ENCODE results near the gene PTPRG.
A peak's percentile ranks its signal among the peaks of the same experiment; 100 is the strongest.

PTPRG gene

DNA sequence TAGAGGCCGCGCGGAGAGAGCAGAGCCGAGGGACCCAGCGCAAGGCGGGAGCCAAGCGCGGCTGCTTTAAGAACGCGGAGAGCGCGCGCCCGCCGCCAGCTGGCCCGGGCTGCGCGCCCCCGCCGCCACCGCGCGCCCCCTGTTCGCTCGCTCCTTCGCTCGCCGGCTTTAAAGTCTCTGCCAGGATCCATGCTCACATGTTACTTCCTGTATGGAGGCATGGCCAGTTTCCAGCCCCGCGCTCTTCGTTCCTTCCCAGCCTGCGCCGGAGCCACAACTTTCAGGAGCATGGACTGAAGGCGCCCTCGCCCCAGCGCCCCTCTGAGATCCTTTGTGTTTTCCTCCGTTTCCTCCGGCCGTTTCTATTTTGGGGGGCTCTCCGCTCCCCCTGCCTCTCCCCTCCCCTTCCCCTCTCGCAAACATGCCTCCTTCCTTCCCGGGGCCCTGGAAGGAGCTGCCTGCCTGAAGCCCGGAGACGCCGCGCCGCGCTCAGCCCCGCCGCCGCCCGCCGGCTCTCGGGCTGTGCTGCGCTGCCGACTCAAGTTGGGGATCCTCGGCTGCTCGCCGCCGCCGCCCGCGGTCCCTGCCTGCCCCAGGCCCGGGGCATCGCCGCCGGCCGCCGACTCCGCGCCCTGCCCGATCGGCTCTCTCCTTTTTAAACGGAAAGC is at the start of gene PTPRG:
PTPRG (plus strand) TSS at position 198 of the 668 bp plus-strand sequence. CDS start 717 bp downstream, outside the sequence.
- peak within 1 kb of the TSS; percentile 89 for H3K4me3 ChIP-seq (ENCODE audit: control insufficient read depth, low read depth, low read length)
- peak; percentile 94 for DNase-seq (ENCODE audit: low read depth)
- TF ChIP-seq, protein P1, sequence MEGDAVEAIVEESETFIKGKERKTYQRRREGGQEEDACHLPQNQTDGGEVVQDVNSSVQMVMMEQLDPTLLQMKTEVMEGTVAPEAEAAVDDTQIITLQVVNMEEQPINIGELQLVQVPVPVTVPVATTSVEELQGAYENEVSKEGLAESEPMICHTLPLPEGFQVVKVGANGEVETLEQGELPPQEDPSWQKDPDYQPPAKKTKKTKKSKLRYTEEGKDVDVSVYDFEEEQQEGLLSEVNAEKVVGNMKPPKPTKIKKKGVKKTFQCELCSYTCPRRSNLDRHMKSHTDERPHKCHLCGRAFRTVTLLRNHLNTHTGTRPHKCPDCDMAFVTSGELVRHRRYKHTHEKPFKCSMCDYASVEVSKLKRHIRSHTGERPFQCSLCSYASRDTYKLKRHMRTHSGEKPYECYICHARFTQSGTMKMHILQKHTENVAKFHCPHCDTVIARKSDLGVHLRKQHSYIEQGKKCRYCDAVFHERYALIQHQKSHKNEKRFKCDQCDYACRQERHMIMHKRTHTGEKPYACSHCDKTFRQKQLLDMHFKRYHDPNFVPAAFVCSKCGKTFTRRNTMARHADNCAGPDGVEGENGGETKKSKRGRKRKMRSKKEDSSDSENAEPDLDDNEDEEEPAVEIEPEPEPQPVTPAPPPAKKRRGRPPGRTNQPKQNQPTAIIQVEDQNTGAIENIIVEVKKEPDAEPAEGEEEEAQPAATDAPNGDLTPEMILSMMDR (conservative IDR thresholded peaks at IDR 0.05; ENCODE audit: control insufficient read depth, insufficient read depth, low read depth, low read length), result no peak

DNA sequence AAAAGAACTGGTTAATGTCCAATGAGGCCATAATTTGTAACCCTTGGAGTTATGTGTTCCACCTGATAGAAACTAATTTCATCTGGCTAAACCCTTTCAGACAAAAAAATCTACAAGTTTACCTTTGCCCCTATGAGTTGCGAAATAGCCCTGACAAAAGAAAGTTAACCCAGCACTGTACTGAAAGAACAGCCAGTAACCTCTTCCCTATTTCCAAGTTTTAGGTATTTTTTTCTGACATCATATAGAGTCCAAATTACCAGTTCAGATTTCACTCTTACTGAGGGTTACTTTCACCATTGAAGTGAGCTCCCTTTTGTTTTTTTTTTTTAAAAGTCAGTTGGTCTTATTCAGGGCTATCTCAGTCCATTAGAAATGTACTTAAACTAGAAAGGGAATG is 42.8 kb upstream of the PTPRG start:
- TF ChIP-seq, protein P1 (conservative IDR thresholded peaks at IDR 0.05; ENCODE audit: control insufficient read depth, insufficient read depth, low read depth, low read length), result no peak
- no peak overlapping the region for H3K4me3 ChIP-seq (ENCODE audit: control insufficient read depth, low read depth, low read length)

DNA sequence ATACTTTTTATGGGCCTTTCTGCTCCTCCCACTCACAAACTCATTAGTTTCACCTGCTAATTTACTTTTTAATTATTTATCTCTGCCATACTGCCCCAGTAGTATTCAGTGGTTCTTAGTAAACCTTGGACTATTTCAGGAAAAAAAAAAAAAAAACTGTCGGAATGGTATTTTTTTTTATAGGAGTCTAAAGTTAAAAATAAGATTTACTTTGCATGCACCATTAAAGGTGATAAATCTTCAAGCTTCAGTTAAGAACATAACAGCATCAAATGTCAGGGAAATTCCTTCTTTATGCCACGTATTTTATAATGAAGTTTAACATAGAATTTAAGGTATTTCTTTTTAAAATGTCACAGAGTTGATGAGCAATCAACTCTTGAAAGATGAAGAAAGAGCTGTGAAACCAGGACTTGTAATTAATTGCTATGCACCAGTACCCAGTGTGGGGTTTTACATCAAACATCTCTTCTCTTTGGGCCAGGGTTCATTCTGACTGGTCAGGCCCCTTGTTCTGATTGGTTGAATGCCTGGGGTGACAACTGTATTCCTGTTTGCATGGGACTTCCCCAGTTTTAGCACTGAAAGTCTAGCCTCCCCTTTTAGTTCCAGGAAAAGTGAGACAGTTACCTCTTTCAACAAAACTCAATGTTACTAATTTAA is 40.3 kb upstream of the PTPRG start:
- no peak for DNase-seq (ENCODE audit: low read depth)
- TF ChIP-seq, protein P1 (conservative IDR thresholded peaks at IDR 0.05; ENCODE audit: control insufficient read depth, insufficient read depth, low read depth, low read length), result no peak
- H3K4me3 ChIP-seq (ENCODE audit: control insufficient read depth, low read depth, low read length), result no peak overlapping the region

More for the DNA sequence above, 42.8 kb upstream of the PTPRG start:
- DNase-seq (ENCODE audit: low read depth), result peak; percentile 9

DNA sequence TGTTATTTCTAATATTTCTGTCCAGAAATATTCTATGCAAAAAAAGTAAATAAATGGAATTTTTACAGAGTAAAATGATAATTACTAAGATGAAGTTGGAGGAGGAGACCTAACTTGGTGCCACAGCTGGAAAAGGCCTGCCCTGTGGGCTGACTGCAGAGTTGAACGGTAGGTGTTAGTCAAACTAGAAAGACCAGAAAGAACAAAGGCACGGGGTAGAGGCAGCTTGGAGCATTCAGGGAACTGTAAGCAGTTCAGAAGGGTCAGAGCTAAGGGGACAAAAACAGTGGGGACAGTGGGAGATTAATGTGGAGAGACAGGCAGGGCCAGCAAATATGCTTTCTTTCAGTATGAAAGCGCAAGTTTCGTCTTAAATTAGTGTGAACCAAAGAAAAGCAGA is 39.3 kb upstream of the PTPRG start:
- TF ChIP-seq, protein P1 (conservative IDR thresholded peaks at IDR 0.05; ENCODE audit: control insufficient read depth, insufficient read depth, low read depth, low read length), result no peak
- no peak for DNase-seq (ENCODE audit: low read depth)
- no peak overlapping the region for H3K4me3 ChIP-seq (ENCODE audit: control insufficient read depth, low read depth, low read length)

DNA sequence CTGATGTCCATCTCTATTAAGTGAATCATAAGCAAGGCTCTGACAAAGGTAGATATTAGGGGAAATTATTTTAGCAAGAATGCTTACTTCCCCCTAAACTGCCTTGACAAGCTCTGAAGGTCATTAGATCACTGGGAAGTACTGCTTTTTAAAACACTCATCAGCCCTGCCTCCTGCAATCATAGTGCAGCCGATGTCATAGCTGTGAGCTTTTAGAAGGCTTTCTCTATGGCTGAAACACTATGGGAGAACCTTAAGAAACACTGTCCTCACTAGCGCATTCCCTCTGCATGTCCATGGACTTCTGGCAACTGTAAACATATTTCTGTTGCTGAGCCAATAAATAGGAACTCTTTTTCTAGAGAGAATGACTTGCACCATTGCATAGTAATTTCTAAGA is 38.7 kb upstream of the PTPRG start:
- H3K4me3 ChIP-seq (ENCODE audit: control insufficient read depth, low read depth, low read length), result no peak overlapping the region
- TF ChIP-seq, protein P1 (conservative IDR thresholded peaks at IDR 0.05; ENCODE audit: control insufficient read depth, insufficient read depth, low read depth, low read length), result no peak
- DNase-seq (ENCODE audit: low read depth), result no peak

DNA sequence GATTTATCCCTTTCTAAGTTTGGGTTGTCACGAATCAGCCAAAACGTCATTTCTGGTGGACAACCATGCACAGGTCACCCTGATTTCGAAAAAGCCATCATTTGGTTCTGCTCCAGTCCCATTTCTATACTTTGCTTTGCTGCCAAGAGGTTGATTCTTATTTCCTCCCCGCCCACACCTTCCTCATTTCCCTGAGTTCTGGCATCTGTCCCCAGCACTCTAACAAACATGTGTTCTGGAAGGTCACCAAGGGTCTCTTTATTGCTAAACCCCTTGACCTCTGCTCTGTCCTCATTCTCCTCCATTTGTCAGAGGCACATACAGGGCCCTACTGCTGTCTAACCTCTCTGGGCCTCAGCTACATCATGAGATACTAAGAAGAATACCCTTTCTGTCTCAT is 36.4 kb upstream of the PTPRG start:
- no peak overlapping the region for H3K4me3 ChIP-seq (ENCODE audit: control insufficient read depth, low read depth, low read length)
- peak; percentile 47 for DNase-seq (ENCODE audit: low read depth)
- TF ChIP-seq, protein P1 (conservative IDR thresholded peaks at IDR 0.05; ENCODE audit: control insufficient read depth, insufficient read depth, low read depth, low read length), result no peak
